Adipose tissue (tissue), 3 donors: ENCODE results near the gene PRSS27. TPM values are rescaled to one million over a fixed set of nuclear protein-coding genes. Genes with fewer than 3 reads are reported as not detected.
"Not testable (repeated sequence)": the region's sequence is repeated elsewhere in the genome, so short reads cannot be mapped to it uniquely, and the experiment has no call there.

ENCODE experiments used
- H3K27ac ChIP-seq: one replicate; pipeline ENCODE4 v1.5.1; 2013; ENCODE audit warnings: low read depth, low read length
- WGBS, 3 donors: extraction: QIAGEN DNeasy Blood & Tissue Kit; methylation state at CpG; one replicate each; pipeline ENCODE4 v1.1.7; 2013; 5-methylcytosine and 5-hydroxymethylcytosine counted together
- polyA plus RNA-seq, 3 donors: library from polyadenylated mRNA; stranded (reverse); fragments of 200-250 nt; gene quantifications; one replicate each; pipeline ENCODE4 v1.2.3, GENCODE V29; 2013
- donor health status: healthy with polysubstance abuse.
- donor health status: Bipolar disorder and iron deficiency.
- donor health status: healthy.

The PRSS27 gene
- polyA plus RNA-seq, 3 donors = 0.68 to 1.7 (median 1.3) TPM

DNA sequence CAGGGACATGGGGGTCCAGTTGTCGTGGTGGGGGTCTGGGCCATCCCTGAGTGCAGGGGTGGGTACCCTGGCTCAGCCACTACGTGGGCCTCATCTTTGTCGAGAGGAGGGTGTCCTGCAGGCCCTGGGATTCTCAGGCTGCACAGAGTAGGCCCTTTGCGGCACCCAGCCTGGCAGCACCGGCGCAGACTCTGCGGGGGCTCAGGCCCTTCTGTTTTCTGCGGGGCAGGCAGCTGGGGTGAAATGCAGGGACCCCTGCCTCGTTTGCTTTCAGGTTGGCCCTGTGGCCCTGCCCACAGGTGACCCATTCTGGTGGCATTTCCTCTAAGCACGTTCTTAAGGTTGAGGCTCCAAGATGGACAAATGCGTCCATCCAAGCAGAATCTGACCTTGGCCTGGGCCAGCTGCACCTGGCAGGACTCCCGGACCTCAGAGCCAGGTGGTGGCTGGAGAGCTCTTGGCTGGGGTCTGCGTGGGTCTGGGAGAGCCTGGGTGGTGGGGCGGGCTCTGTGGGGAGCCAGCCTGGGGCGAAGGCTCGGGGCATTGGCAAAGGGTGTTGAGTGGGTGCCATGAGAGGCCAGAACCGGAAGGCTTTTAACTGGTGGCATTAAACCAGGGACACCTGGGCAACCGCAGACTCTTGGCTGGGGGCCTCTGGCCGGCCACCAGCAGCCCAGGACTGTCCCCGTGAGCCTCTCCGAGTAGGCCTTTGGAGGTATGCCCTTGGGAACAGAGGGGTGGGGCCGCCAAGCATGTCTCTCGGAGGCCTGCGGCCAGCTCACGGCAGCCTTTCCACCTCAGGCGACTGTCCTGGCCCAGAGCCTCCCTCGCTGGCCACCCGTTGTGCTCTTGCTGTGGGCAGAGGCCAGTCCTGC lies 16.9 kb downstream of the PRSS27 start:
- WGBS, 3 donors = 86 to 92% (median 87%) methylated on average over 28 of the region's 28 CpGs
- no peak overlapping the region for H3K27ac ChIP-seq

DNA sequence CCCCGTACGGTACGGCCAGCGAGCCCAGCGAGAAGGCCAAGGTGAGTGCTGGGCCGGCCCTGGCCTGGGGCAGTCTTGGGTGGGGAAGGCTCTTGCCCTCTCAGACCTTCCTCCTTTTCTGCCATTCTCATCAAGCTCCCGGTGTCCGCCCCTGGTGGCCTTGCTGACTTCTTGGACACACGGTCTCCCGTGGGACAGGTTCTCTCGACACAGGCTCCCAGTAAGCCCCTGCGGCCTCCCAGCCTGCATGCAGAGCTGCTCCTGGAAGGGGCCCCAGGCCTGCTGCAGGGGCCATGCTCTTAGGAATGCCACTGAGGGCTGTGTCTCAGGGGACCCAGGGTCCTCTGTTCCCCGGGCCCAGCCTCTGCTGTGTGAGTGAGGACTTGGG lies 17.6 kb downstream of the PRSS27 start:
- no peak overlapping the region for H3K27ac ChIP-seq
- WGBS, 3 donors = 91 to 96% (median 92%) methylated on average over 9 to 13 of the region's 13 CpGs

DNA sequence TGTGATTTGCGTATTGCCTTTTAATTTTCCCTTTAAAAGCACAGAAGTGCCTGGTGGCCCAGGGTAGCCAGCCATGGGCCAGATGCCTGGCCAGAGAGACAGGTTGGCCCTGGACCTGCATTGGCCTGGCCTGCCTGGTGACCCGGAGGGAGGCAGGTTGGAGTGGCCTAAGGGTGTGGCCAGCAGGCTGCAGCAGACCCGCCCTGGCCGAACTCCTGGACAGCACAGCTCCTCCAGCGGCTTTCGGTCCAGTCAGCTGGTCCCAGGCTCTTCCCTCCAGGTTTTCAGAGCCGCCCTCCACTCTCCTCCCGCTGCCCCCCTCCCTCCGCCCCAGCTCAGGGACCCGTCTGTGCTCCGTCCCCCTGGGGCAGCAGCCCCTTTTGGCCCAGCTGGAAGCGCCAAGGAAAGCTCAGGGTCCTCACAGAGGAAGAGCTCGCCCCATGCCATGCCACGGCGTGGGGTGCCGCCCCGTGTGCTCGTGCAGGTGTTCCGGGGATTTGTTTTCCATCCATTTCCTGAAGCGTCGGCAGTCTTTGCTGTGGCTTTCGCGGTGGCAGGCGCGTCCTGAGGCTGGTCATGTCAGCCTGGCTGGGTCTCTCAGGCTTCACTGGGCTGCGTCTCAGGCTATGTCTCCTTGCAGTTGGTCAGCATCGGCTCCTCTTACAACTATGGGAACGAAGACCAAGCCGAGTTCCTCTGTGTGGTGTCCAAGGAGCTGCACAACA lies 18.1 kb downstream of the PRSS27 start:
- no peak overlapping the region for H3K27ac ChIP-seq
- WGBS, 3 donors = 88 to 90% (median 90%) methylated on average over 25 to 29 of the region's 29 CpGs

DNA sequence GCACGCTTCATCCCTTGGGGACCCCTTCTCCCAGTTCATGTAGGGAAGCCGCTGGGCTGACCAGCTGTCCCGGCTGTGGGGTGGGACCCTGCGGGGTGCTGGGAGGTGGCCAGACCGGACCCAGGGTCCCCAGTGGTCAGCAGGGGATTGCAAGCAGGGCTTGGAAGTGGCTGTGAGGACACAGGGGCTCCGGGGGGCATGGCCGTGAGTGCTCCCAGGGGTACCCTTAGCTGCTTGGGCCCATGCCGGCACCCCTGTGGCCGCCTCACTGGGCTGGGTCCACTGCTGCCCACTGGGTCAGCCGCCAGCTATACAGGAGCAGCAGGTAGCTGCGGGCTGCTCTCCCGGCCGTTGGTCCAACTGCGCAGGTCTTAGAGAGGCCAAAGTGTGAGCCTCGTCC lies 18.8 kb downstream of the PRSS27 start:
- no peak overlapping the region for H3K27ac ChIP-seq
- 90 to 96% (median 92%) methylated on average over 15 of the region's 15 CpGs for WGBS, 3 donors

DNA sequence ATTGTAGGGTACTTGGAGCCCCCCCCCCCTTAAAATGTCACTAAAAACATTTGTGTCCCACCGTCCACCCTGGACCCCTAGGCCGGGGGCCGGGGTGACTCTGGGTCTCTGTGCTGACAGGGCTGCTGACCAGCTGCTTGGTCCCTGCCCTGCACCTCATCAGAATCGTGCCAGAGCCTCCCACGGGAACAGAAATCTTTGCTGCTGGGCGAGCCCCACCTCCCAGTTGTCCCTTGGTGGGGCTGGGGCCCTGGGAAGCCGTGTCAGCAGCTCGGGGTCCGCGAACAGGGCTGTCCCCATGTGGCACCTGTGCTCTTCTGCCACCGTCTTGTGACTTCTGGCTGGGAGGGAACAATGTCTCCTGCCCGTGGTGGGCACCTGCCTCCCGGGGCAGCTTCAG lies 19.2 kb downstream of the PRSS27 start:
- H3K27ac ChIP-seq = no peak overlapping the region
- WGBS, 3 donors = 81 to 94% (median 90%) methylated on average over 13 of the region's 13 CpGs

DNA sequence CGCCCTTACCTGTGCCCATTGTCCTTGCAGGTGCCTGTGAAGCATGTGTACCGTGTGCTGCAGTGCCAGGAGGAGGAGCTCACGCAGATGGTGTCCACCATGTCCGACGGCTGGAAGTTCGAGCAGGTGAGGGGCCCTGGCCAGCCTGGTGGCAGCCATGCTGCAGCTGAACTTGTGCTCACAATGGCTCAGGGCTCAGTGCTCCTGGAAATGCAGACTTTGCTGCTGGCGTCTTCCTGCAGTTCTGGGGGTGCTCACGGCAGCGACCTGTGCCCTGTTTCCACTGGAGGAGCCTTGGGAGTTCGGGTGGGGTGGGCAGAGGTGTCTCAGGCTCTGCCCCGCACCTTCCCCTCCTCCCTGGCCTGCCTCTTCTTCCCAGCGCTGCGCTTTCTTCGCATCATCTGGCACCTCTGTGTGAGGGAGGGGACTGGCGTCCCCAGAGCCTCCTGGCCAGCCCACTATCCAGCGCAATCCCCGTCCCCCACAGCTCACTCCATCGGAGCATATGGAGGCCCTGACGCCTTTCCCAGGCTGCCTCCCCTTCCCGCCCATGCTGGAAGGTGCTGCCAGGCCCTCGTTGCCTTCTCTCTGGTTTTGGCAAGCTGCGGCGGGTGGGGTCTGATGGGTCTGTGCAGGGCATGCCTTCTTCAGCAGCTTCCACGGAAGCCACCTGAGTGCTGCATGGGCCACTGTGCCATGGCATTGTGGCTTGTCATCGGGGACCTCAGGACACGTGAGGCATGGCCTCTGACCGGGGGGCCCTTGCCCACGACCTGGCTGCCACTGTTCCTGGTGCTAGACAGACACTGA lies 20.0 kb downstream of the PRSS27 start:
- WGBS, 3 donors = 88 to 90% (median 88%) methylated on average over 25 to 28 of the region's 28 CpGs

DNA sequence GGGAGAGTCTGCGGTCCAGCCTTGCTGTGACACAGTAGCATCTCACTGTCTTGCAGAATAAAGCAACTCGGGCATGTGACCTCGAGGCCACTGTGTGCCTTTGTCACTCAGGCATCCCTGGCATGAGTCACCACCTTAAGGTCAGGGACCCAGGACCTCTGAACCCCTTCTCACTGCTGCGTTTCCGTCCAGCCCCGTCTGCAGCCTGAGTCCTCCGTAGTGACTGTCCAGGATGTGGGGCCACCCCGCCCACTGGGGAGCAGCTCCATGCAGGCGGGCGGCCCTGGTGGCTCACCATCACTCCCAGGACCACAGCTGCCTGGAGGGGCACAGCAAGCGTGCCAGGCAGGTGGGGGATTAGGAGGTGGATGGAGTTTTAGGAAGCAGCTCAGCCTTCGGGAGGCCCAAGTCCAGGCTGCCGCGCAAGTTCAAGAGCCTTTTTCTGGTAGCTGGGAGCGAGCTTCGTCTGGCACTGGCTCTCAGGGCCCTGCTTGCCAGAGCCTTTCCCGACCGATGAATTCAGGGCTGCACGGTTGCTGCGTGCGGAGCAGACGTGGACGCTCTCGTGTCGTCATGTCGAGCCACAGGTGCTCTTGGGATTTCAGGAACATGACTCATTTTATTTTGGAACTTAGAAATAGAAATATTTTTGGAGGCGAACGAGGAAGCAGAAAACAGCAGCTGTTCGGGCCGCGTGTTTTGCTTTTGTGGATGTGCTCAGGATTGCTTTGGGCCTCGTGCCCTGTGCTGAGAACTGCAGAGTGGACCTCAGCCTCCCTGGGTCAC lies 20.9 kb downstream of the PRSS27 start:
- H3K27ac ChIP-seq = no peak overlapping the region
- WGBS, 3 donors = 84 to 91% (median 89%) methylated on average over 32 of the region's 32 CpGs

More for the DNA sequence above, 20.0 kb downstream of the PRSS27 start:
- H3K27ac ChIP-seq = no peak overlapping the region

DNA sequence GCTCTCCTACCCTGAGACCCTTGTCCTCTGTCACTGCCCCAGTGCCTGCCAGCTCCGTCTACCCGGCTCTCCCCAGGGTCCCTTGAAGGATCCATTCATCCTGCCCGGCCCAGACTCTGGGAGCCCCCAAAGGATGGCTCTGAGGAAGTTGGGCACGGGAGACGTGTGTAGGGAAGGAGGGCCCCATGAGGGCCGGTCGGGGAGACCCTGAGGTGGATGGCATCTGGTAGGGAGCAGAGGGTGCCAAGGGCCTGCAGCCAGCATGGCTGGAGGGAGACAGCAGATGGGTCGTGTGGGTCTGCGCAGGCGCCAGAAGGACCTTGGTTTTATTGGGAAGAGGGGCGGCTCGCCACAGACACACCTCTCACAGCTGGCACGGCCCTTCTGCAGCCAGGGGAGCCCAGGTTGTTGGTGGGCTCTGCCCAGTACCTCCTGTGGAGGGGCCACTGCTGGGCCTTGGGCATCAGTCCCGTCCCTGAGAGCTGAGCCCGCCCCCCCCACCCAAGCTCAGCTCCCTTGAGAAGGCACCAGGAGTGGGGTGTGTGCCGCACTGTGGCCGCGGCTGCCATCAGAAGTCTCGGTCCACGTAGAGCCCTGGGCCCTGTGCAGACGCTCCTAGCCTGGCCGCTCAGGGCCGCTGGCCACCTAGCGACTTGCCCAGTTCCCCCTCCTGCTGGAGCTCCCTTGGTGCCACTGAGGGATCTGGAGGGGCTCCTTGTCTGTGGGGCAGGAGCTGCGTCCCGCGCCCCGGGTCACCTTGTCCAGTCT lies 21.7 kb downstream of the PRSS27 start:
- WGBS, 3 donors = 88 to 95% (median 92%) methylated on average over 26 to 28 of the region's 28 CpGs

DNA sequence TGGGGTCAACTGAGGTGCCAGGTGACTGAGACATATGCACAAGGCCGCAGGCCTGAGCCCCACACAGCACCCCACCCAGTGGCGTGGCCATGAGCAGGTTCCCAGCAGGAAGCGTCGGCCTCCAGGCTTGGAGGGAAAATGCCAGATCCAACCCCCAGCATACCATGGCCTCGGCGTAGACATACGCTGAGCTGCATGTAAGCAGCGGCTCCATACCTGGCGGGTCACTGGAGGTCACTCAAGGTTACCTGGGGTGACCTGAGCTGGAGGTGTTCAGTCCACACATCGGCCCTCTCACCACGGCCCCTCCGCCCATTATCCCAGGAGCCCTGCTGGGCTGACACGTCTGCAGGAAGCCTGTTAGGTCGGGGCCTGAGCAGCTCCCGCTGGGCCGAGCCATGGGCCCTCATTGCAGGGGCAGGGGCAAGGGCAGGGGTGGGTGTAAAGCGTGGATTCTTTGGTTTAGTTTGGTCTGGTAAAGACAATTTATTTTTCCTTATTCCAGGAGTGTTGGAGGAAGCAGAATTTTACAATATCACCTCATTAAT lies 22.5 kb downstream of the PRSS27 start:
- no peak overlapping the region for H3K27ac ChIP-seq
- 90 to 95% (median 95%) methylated on average over 17 of the region's 17 CpGs for WGBS, 3 donors

More for the DNA sequence above, 21.7 kb downstream of the PRSS27 start:
- H3K27ac ChIP-seq = no peak overlapping the region

DNA sequence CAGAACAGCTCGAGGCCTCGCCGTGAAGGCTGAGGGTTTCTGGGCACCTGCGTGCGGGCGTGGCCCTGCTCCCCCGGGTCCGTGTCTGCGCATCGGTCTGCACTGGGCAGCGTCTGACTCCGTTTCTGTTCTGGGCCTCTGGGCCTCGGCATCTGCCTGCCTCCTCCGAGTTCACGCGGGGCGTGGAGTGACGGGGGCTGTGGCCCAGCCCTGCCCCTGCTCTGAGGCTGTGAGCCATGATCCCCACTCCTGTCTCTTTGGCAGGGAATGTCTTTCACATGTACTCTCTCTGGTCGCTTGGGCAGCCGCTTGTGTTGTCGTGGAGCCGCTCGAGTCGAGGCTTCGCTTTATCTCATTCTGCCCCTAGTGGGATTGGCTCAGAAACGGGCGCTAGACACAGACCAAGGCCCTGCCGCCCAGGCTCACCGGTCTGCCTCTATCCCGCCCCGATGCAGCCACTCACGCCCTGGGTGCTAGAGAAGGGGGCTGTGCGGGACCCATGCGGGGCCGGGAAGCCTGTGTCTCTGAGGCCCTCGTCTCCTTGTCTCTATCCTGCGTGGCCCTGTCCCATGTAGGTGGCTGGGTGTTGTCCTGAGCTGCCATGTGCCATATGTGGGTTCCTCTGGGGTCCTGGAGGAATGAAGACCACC lies 23.3 kb downstream of the PRSS27 start:
- not testable (repeated sequence) for H3K27ac ChIP-seq
- 91 to 93% (median 93%) methylated on average over 27 to 32 of the region's 37 CpGs for WGBS, 3 donors

DNA sequence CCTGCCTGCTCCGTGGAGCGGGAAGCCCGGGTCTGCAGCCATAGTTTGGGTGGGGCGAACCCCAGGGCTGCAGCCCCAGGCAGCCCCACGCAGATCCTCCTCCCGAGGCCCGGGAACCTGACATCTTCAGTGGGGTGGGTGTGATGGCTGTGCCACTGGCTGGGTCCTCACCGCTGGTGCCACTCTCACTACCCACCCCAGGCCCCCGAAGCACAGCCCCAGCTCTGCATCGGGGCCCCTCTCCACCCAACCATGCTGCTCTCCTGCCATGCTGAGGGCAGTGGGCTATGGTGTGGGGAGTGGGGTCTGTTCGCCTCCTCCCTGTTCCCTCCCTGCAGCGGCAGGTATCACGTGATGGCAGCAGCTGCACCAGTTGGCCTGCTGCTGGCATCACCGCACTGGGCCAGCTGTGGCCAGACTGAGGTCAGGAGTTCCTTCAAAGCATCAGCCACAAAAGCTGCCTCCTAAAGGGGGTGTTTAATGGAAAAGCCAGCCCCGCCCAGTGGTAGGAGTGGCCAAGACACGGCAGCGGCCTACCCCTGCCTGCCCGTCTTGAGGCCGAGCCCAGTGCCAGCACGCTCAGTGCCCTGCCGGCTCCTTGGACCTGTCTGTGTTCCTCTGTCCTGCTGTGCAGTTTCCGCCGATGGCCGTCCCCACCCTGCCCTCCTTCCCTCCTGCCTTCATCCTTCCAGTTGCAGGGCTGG lies 26.9 kb downstream of the PRSS27 start:
- WGBS, 3 donors = 84 to 88% (median 85%) methylated on average over 20 to 24 of the region's 24 CpGs
- H3K27ac ChIP-seq = no peak overlapping the region

DNA sequence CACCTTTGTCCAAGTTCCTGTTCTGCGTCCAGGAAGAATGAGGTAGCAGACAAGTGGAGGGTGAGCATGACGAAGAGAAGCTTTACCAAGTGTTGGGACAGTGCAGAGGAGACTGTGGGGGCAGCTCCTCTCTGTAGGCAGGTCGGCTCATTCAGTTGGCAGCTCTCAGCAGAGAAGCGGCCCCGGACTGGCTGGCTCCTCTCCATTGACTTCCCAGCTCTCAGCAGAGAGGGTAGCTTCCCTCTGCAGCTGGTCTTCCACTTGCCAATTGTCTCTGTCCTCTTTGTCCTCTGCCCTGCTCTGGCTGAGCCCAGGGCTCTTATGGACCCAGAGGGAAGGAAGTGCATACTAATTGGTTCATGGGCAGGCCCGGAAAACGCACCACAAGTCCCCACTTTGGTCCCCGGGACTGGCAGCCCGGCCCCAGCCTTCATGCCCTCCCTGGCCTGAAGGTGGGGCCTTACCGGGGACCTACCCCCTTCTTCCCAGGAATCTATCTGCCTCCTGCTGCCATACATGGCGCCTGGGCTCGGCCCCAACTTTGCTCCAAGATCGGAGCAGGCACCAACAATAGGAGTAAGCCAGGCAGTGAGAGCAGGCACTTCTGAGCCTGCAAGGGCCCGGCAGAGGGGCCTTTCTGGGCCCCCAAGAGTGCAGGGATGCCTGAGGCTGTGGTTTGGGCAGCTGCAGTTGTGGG lies 27.6 kb downstream of the PRSS27 start:
- no peak overlapping the region for H3K27ac ChIP-seq
- WGBS, 3 donors = 67 to 72% (median 68%) methylated on average over 14 of the region's 14 CpGs

DNA sequence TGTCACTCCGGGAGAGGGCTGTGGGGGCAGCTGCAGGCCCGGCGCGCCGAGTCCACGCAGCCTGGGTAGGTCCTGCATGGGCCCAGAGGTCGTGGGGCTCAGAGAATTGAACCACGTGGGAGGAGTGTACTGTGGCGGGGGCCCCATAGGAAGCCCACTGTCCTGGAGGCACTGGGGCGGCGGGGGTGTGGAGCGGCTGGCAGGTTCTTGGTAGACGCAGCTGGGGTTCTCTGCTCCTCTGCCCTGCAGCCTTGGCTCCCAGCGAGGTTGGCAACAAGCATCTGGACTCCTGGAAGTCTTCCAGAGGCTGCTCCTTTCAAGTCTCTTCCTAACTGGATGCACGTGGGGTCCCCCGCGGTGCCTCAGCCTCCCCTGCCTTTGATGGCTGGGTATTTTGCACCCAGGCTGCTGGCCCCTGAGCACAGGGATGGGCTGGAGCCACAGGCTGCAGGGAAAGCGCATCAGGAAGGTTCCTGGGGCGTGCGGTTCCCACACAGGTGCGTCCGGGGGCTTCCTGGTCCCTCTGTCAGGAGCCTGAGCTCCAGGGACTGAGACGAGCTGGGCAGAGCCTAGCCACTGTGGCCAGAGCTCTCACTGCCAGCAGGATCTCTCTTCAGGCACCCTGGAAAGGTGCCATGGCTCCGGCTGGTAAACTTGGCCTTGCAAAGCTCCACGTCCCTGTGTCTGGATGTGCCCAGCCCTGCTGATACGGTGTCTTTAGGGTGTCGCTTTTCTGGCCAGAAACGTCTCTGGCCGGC lies 28.4 kb downstream of the PRSS27 start:
- H3K27ac ChIP-seq = no peak overlapping the region
- WGBS, 3 donors = 69 to 86% (median 79%) methylated on average over 29 of the region's 29 CpGs

DNA sequence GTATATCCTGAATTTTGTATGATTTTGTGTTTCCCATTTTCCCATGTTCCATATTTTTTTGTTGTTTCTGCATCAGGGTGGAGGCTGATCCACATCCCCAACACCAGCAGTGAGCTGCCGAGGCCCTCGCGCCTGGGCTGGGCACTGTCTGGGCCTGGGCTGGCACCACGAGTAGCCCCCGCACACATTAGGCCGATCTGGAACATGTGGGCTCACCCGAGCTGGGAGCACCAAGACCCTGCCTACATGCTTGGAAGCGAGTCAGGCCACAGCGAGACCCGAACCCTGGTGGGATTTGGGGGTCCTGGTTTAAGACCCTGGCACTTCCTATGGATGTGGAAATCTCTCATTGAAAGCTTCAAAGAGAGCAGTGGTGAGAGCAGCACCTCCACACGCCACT lies 29.2 kb downstream of the PRSS27 start:
- H3K27ac ChIP-seq = no peak overlapping the region
- 93 to 96% (median 94%) methylated on average over 11 of the region's 11 CpGs for WGBS, 3 donors
